ENCODE measurements around the gene AIF1L. TPM values are rescaled to one million over a fixed set of nuclear protein-coding genes. Genes with fewer than 3 reads are reported as not detected.

The AIF1L gene
- polyA plus RNA-seq, 3 donors: not detected

GRCh38 chr9:131078427-131079366 lies 17.6 kb upstream of the AIF1L start:
- no peaks in the 10 kb centered on the region for H3K4me1 Mint-ChIP-seq
- H3K9me3 Mint-ChIP-seq: no peaks in the 10 kb centered on the region
- H3K4me2 ChIP-seq (replicated peaks; ENCODE audit: extremely low read depth, low read length, poor library complexity, severe bottlenecking): no peak overlapping the region
- no peak overlapping the region for H3K27ac ChIP-seq (ENCODE audit: low read depth in 1 of 2, low read length in 2 of 2)
- no peaks in the 10 kb centered on the region for H3K9me3 ChIP-seq (replicated peaks in 1 of 2; ENCODE audit: control insufficient read depth in 1 of 2, insufficient read depth in 1 of 2, low read length in 2 of 2)
- 96% methylated on average over 11 of the region's 17 CpGs for WGBS (ENCODE audit: insufficient coverage)
- H3K79me2 ChIP-seq (ENCODE audit: insufficient read depth, low read length): no peaks in the 10 kb centered on the region
- H3K9ac ChIP-seq (ENCODE audit: insufficient read depth, low read length, poor library complexity, severe bottlenecking): no peak overlapping the region
- H3K27me3 Mint-ChIP-seq (ENCODE audit: low read depth in 3 of 3): peaks cover 0 to 3% (median 0%) of the 10 kb centered on the region in 3 donors
- H3K36me3 Mint-ChIP-seq: no peaks in the 10 kb centered on the region
- no peak overlapping the region for H3K4me3 Mint-ChIP-seq
- H4K20me1 ChIP-seq (ENCODE audit: insufficient read depth, low read length): no peaks in the 10 kb centered on the region
- H3K27ac Mint-ChIP-seq: no peak overlapping the region
- TF ChIP-seq, protein P1, sequence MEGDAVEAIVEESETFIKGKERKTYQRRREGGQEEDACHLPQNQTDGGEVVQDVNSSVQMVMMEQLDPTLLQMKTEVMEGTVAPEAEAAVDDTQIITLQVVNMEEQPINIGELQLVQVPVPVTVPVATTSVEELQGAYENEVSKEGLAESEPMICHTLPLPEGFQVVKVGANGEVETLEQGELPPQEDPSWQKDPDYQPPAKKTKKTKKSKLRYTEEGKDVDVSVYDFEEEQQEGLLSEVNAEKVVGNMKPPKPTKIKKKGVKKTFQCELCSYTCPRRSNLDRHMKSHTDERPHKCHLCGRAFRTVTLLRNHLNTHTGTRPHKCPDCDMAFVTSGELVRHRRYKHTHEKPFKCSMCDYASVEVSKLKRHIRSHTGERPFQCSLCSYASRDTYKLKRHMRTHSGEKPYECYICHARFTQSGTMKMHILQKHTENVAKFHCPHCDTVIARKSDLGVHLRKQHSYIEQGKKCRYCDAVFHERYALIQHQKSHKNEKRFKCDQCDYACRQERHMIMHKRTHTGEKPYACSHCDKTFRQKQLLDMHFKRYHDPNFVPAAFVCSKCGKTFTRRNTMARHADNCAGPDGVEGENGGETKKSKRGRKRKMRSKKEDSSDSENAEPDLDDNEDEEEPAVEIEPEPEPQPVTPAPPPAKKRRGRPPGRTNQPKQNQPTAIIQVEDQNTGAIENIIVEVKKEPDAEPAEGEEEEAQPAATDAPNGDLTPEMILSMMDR (IDR thresholded peaks at IDR 0.05): no peak
- no peak overlapping the region for H3K4me3 ChIP-seq (replicated peaks in 1 of 3; ENCODE audit: low read depth in 2 of 3, low read length in 3 of 3)
- no peaks in the 10 kb centered on the region for H3K36me3 ChIP-seq (replicated peaks in 1 of 2; ENCODE audit: control insufficient read depth in 1 of 2, insufficient read depth in 2 of 2, low read length in 2 of 2)
- no peaks in the 10 kb centered on the region for H3K27me3 ChIP-seq (ENCODE audit: control insufficient read depth in 2 of 2, insufficient read depth in 2 of 2, low read length in 2 of 2)
- no peaks in the 10 kb centered on the region for H3K4me1 ChIP-seq (ENCODE audit: control insufficient read depth in 1 of 2, insufficient read depth in 2 of 2, low read length in 2 of 2)
- intact Hi-C loops (cut with micrococcal nuclease): no loop called here
- DNase-seq: no peak
- no peak overlapping the region for H2AFZ ChIP-seq (ENCODE audit: insufficient read depth, low read depth, low read length, poor library complexity, severe bottlenecking)

DNA sequence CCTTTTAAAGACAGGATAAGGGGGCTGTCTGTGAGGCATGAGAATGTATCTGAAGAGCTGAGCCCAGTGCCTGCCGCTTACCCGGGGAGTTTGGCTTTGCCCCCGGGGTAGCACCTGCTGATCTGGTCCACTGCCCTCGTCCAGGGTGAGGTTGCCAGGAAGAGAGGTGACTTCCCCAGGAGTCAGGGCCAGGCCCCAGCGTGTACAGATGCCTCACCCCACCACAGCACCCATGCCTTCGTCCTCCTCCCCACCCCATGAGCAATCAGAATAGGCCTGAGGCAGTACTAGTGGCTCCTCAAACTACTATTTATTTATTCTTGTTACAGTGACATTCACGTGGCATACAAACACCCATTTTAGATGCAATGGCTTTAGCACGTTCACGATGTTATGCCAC lies 15.7 kb upstream of the AIF1L start:
- intact Hi-C loops (cut with micrococcal nuclease): no loop called here
- 93% methylated on average over 7 of the region's 9 CpGs for WGBS (ENCODE audit: insufficient coverage)
- Mint-ChIP-seq H3K27ac (no peak overlapping the region), H3K36me3 (no peaks in the 10 kb centered on the region), H3K4me3 (no peak overlapping the region), H3K9me3 (no peaks in the 10 kb centered on the region), H3K27me3 (ENCODE audit: low read depth in 3 of 3) (peaks cover 0 to 3% (median 0%) of the 10 kb centered on the region in 3 donors), H3K4me1 (peaks cover 4% of the 10 kb centered on the region)
- no peak overlapping the region for H3K9ac ChIP-seq (ENCODE audit: insufficient read depth, low read length, poor library complexity, severe bottlenecking)
- H4K20me1 ChIP-seq (ENCODE audit: insufficient read depth, low read length): no peaks in the 10 kb centered on the region
- TF ChIP-seq, protein P1 (IDR thresholded peaks at IDR 0.05): no peak
- no peaks in the 10 kb centered on the region for H3K4me1 ChIP-seq (ENCODE audit: control insufficient read depth in 1 of 2, insufficient read depth in 2 of 2, low read length in 2 of 2)
- DNase-seq: no peak
- H3K4me2 ChIP-seq (replicated peaks; ENCODE audit: extremely low read depth, low read length, poor library complexity, severe bottlenecking): no peak overlapping the region
- no peaks in the 10 kb centered on the region for H3K36me3 ChIP-seq (replicated peaks in 1 of 2; ENCODE audit: control insufficient read depth in 1 of 2, insufficient read depth in 2 of 2, low read length in 2 of 2)
- H3K79me2 ChIP-seq (ENCODE audit: insufficient read depth, low read length): no peaks in the 10 kb centered on the region
- no peaks in the 10 kb centered on the region for H3K9me3 ChIP-seq (replicated peaks in 1 of 2; ENCODE audit: control insufficient read depth in 1 of 2, insufficient read depth in 1 of 2, low read length in 2 of 2)
- H2AFZ ChIP-seq (ENCODE audit: insufficient read depth, low read depth, low read length, poor library complexity, severe bottlenecking): no peak overlapping the region
- no peak overlapping the region for H3K27ac ChIP-seq (ENCODE audit: low read depth in 1 of 2, low read length in 2 of 2)
- H3K27me3 ChIP-seq (ENCODE audit: control insufficient read depth in 2 of 2, insufficient read depth in 2 of 2, low read length in 2 of 2): no peaks in the 10 kb centered on the region
- H3K4me3 ChIP-seq (replicated peaks in 1 of 3; ENCODE audit: low read depth in 2 of 3, low read length in 3 of 3): no peak overlapping the region
